ENCODE measurements around the gene SIRPB2. TPM values are rescaled to one million over a fixed set of nuclear protein-coding genes. Genes with fewer than 3 reads are reported as not detected.

Gene SIRPB2
- total and polyA plus RNA-seq, 2 of the 8 experiments (the other 6 are each of a cell fraction or from before 2014, with no cell fraction given) = 0.28 TPM; not detected in 1

DNA sequence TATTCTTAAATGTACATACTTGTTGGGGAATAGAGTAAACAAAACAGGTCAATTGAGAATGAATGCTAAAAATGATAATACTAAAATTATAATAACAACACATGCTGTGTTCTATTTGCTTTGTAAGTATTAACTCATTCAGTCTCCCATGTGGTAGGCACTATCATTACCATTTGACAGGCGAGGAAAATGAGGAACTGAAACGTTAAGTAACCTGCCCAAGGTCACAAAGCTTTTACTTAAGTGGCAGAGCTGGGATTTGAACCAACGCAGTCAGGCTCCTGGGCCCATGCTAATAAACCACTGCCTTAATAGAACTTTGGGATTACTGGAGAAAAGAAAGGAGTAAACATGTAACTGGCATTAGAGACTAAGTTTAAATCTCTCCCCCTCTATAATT lies 28.4 kb downstream of the SIRPB2 start:
- 98% methylated on average over 3 of the region's 3 CpGs; no CpG with 5 or more reads in 1 of the 2 experiments for WGBS, 2 experiments (ENCODE audit: extremely low coverage in 1 of 2, insufficient coverage in 1 of 2, insufficient read length in 1 of 2, insufficient replicate concordance in 2 of 2, low coverage in 1 of 2, low lambda C conversion rate in 2 of 2, missing lambda C conversion rate in 1 of 2)
- CTCF ChIA-PET (ENCODE audit: partially characterized antibody) = no interaction called here
- Histone ChIP-seq H2BK12ac (ENCODE audit: low read depth, low read length) (no peak overlapping the region), H3K23ac (ENCODE audit: insufficient read length) (no peak overlapping the region), H3K4ac (replicated peaks; ENCODE audit: insufficient read length, low read depth, low read length) (no peak overlapping the region), H4K8ac (ENCODE audit: extremely low read depth, insufficient read depth, low read length) (no peak overlapping the region), H3K9ac (replicated peaks in 1 of 4; ENCODE audit: extremely low read depth in 1 of 4, low read depth in 3 of 4, low read length in 3 of 4) (no peak overlapping the region), H3K79me1 (ENCODE audit: low read depth, low read length) (peaks cover 11% of the 10 kb centered on the region), H3K36me3 (ENCODE audit: control insufficient read depth in 2 of 4, insufficient read depth in 4 of 4, low read length in 3 of 4) (peaks cover 2 to 31% (median 18%) of the 10 kb centered on the region in 4 experiments; a peak in 7 of 8 replicates), H3K27ac (ENCODE audit: low read depth, low read length) (no peak overlapping the region), H4K91ac (replicated peaks; ENCODE audit: insufficient read length, low read length) (no peak overlapping the region), H3K9me3 (ENCODE audit: insufficient read depth in 2 of 2, low read depth in 1 of 2, low read length in 1 of 2) (no peaks in the 10 kb centered on the region), H3K79me2 (ENCODE audit: control insufficient read depth in 1 of 2, insufficient read depth in 2 of 2, low read length in 2 of 2) (peaks cover 9 to 55% of the 10 kb centered on the region in 2 experiments; a peak in 3 of 4 replicates), H2BK5ac (ENCODE audit: low read depth, low read length) (no peak overlapping the region), H3K4me3 (ENCODE audit: extremely low read depth in 1 of 4, insufficient read depth in 2 of 4, low read depth in 3 of 4, low read length in 4 of 4) (no peak overlapping the region), H2BK15ac (ENCODE audit: low read length) (no peak overlapping the region), H2BK120ac (replicated peaks; ENCODE audit: low read depth, low read length) (no peak overlapping the region), H3K56ac (replicated peaks; ENCODE audit: insufficient read length, low read depth, low read length) (no peak overlapping the region), H4K20me1 (replicated peaks in 1 of 2; ENCODE audit: control insufficient read depth in 1 of 2, insufficient read depth in 2 of 2, low read length in 2 of 2) (peaks cover 2 to 18% of the 10 kb centered on the region in 2 experiments), H3K23me2 (ENCODE audit: low read depth, low read length) (peaks cover 6% of the 10 kb centered on the region), H3K4me1 (replicated peaks in 1 of 4; ENCODE audit: control insufficient read depth in 3 of 4, insufficient read depth in 4 of 4, low read length in 3 of 4) (peaks cover 3 to 12% (median 6%) of the 10 kb centered on the region in 4 experiments; a peak in 6 of 7 replicates), H2BK20ac (ENCODE audit: low read length) (no peak overlapping the region), H3K4me2 (ENCODE audit: insufficient read depth in 1 of 2, low read depth in 2 of 2, low read length in 2 of 2) (no peak overlapping the region), H3K18ac (ENCODE audit: extremely low read depth, low read length) (no peak overlapping the region), H2AK5ac (ENCODE audit: low read depth, low read length) (no peak overlapping the region), H2AFZ (ENCODE audit: low read length) (no peak overlapping the region), H3K14ac (ENCODE audit: insufficient read length) (no peak overlapping the region), H4K5ac (ENCODE audit: insufficient read length, low read depth, low read length) (no peak overlapping the region), H3K27me3 (replicated peaks in 1 of 4; ENCODE audit: control insufficient read depth in 3 of 4, extremely low read depth in 1 of 4, insufficient read depth in 3 of 4, low read length in 3 of 4) (no peaks in the 10 kb centered on the region)
- no peak for FAIRE-seq
- POLR2A ChIA-PET (ENCODE audit: partially characterized antibody) = interaction anchor here (1.4 kb wide), 1 partner anchor 9 kb away, joined by 3 read pairs; no protein-coding TSS in a partner anchor
- DNase-seq (ENCODE audit: low read depth in 1 of 2, low spot score in 2 of 2) = no peak
- TF ChIP-seq EGR1 (IDR thresholded peaks at IDR 0.05; ENCODE audit: borderline replicate concordance, low read depth, low read length) (no peak), TBP (IDR thresholded peaks at IDR 0.05; ENCODE audit: low read depth, low read length) (no peak), BACH1 (IDR thresholded peaks at IDR 0.05; ENCODE audit: low read length) (no peak), SP4 (IDR thresholded peaks at IDR 0.05; ENCODE audit: low read length) (no peak)

All from H1 (cell line).